Measurements from ENCODE around the gene ADPRH.

DNA sequence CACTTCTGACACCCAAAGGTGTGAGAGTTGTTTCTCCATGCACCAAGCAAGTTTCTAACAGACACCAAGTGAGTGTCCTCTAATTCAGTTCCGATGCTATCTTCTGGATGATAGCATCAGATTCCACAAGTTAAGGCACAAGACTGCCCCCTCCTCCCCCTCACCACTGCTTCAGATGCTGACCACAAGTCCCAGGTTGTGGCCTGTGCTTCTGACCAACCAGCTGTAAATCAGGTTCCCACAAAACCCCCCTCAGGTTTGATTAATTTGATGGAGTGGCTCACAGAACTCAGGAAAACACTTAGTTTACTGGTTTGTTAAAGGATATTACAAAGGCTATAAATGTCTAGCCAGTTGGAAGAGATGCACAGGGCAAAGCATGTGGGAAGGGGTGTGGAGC is 11.4 kb downstream of the ADPRH start:
- no peak for TF ChIP-seq EZH2 (IDR thresholded peaks at IDR 0.05; ENCODE audit: insufficient read depth, low read length)
- TF ChIP-seq, protein P1, sequence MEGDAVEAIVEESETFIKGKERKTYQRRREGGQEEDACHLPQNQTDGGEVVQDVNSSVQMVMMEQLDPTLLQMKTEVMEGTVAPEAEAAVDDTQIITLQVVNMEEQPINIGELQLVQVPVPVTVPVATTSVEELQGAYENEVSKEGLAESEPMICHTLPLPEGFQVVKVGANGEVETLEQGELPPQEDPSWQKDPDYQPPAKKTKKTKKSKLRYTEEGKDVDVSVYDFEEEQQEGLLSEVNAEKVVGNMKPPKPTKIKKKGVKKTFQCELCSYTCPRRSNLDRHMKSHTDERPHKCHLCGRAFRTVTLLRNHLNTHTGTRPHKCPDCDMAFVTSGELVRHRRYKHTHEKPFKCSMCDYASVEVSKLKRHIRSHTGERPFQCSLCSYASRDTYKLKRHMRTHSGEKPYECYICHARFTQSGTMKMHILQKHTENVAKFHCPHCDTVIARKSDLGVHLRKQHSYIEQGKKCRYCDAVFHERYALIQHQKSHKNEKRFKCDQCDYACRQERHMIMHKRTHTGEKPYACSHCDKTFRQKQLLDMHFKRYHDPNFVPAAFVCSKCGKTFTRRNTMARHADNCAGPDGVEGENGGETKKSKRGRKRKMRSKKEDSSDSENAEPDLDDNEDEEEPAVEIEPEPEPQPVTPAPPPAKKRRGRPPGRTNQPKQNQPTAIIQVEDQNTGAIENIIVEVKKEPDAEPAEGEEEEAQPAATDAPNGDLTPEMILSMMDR (IDR thresholded peaks at IDR 0.05; ENCODE audit: insufficient read depth, low read depth, low read length): no peak
